Prostate gland (tissue), 2 donors: ENCODE results near the gene ITFG1.

Source experiments
- POLR2A ChIP-seq: fragments of 450-650 bp; IDR thresholded peaks from one replicate; pipeline ENCODE4 v1.6.1; 2016; ENCODE audit warnings: antibody characterized with exemption, mild to moderate bottlenecking
- TF ChIP-seq, protein P1 (sequence below), 4 experiments: fragments of 200-600 bp in 2 of 4; fragments of 450-650 bp in 2 of 4; sonication (generic) in 2 of 4; IDR thresholded peaks; 1 replicate in 3 of 4; 2 replicates in 1 of 4; pipeline ENCODE4 v1.5.1; 2016 to 2019; ENCODE audit warnings: antibody characterized with exemption in 4 of 4, mild to moderate bottlenecking in 2 of 4, moderate library complexity in 2 of 4

DNA sequence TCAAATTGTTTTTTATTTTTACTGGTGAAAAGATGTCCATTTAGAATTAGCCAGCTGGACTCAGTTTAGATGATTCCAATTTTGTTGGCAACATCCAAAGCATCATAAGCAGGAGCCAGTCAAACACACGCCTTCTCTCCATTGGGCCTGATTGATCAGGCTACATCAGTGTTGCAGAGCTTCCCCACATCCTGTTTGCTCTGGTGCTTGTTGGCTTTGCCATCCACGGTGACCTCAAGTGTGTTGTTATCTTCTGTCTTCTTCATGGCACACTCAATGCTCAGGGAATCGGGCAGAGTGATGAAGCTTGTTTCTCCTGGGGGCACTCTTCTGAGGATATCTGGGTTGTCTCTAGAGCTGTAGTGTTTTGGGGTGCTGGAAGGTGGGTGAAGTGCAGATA, 310.8 kb downstream of the ITFG1 start:
- TF ChIP-seq, protein P1, sequence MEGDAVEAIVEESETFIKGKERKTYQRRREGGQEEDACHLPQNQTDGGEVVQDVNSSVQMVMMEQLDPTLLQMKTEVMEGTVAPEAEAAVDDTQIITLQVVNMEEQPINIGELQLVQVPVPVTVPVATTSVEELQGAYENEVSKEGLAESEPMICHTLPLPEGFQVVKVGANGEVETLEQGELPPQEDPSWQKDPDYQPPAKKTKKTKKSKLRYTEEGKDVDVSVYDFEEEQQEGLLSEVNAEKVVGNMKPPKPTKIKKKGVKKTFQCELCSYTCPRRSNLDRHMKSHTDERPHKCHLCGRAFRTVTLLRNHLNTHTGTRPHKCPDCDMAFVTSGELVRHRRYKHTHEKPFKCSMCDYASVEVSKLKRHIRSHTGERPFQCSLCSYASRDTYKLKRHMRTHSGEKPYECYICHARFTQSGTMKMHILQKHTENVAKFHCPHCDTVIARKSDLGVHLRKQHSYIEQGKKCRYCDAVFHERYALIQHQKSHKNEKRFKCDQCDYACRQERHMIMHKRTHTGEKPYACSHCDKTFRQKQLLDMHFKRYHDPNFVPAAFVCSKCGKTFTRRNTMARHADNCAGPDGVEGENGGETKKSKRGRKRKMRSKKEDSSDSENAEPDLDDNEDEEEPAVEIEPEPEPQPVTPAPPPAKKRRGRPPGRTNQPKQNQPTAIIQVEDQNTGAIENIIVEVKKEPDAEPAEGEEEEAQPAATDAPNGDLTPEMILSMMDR (IDR thresholded peaks at IDR 0.05), result no peak
- no peak for TF ChIP-seq POLR2A
